ENCODE data around the gene ANKH.
A peak's percentile ranks its signal among the peaks of the same experiment; 100 is the strongest.

Gene ANKH

DNA sequence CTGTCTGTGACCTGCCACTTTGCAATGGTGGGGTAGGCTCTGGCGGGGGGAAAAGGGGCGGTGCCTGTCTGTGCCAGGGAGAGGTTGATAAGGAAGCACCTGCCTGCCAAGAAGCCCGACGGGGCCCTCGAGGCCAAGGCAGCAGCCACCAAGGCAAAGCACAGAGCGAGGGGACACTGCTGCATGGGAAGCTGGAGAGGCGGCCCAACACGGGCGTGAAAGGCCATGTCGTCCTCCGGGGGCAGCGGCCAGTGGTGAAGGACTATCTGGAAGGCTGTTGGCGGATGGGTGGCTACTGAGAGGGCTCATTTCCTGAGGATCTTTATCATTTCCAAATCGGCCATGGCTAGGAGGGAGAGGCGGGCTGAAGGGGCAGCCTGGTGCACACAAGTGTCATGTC is 140.7 kb downstream of the ANKH start:
- no peak for DNase-seq

DNA sequence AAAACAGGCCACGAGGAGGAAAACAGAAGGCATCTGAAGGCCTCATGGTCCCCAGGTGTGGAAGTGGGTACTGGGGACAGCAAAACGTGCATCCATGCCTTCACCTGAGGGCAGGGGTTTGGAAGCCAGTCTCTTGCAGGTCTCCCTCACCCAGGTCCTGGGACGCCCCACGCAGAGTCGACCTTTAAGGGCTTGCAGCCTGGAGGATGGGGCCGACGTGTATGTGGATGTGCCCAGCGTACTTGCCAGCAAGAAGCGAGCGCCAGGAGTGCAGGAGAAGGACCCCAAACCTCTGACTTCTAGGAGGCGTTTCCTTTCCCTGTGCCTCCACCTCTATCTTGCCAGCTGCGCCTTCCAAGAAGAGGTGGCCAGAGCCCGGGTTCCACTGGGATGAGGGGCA is 141.1 kb downstream of the ANKH start:
- no peak for DNase-seq

- no peak for DNase-seq
Observed at GRCh38 chr5:14729448-14730385, 141.9 kb downstream of the ANKH start.

- DNase-seq: no peak
Observed at GRCh38 chr5:14728459-14728938, 143.1 kb downstream of the ANKH start.

DNA sequence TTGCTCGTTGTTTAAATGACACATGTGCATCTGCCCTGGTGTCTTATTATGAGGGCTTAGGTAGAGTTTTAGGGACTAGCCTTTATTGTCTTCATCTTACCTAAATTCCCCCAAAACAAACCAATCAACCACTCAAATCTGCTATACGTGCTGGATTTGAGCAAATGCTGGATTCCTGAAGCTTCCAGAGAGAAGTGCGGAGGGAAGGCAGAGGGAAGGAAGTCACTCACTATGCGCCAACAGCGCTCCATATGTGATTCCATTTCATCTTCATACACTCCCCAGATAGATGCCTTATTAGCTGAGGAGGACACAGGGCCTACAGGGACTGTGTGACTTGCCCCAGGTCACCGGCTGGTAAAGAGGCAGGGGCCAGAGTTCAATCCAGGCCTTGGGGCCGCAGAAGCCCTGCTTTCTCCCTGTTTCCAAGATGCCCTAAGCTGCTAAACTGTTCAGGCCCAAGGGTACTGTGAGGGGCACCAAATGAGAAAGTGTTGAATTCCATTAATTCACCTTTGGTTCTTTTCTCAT is 143.6 kb downstream of the ANKH start:
- DNase-seq: no peak

GRCh38 chr5:14727428-14727865 is 144.1 kb downstream of the ANKH start:
- DNase-seq: peak; percentile 56

DNA sequence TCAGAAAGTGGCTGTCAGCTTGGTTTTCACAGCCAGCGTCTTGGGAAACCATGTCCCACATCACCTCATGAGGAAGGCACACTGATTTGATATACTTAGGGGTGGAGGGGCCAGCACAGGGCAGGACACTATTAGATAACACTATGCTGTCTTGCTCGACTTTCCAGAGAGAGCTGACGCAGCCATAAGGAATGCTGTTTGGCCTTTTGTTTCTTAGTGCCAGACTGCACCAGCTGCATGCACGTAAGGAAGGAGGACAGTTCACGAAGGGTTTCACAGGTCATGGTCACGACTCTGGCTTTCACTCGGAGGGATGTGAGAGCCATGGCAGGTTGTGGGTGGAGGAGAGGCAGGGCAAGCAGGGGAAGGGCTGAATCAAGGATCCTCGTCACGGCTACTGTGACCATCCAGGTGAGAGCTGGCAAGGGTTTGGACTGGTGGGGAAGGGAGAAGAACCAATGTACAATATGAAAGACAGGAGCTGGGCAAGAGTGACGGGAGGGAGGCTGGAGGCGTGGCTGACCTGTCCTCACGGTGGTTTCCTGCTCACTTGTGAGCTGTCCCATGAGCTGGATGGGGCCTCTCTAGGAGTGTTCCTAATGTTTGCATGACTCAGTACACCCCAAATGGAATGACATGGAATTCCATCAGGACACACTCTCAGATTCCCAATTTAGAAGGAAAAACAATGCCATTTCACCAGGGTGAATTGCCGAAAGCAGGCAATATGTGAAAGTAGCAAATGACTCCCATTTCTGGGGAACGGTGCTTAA is 145.3 kb downstream of the ANKH start:
- no peak for DNase-seq

- no peak for DNase-seq
Observed at GRCh38 chr5:14724633-14725032, 146.9 kb downstream of the ANKH start.

GRCh38 chr5:14723701-14724132 is 147.9 kb downstream of the ANKH start:
- DNase-seq: no peak

- DNase-seq: no peak
Observed at GRCh38 chr5:14722923-14723322, 148.7 kb downstream of the ANKH start.

DNA sequence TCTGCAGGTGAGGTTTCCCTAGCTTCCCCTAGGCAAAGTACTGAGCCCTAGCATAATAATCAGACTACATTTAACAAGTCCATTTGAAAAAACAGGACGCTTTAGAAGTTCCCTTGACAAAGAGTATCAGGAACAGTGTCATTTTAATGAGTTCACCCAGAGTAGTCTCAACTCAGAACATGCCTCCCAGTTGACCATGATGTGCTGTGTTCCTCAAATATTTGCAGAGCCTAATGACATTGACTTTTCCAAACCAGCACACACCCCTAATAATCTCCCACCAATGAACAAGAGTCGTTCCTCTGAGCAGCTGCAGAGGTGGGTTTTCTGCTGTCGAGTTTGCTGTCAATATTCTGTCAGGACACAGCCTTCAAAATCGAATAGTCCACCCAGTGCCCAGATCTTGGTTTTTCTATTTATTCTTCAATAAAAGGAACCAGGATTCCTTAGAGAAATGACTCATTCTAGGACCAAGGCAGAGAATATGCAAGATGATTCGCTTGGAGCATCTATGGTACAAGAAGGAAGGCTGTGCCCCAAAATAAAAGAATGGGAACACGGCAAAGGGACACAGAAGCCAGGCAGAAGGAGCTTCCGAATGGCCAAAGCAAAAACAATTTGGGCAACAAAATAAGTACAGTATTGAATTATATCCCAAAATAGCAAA is 149.5 kb downstream of the ANKH start:
- no peak for DNase-seq

DNA sequence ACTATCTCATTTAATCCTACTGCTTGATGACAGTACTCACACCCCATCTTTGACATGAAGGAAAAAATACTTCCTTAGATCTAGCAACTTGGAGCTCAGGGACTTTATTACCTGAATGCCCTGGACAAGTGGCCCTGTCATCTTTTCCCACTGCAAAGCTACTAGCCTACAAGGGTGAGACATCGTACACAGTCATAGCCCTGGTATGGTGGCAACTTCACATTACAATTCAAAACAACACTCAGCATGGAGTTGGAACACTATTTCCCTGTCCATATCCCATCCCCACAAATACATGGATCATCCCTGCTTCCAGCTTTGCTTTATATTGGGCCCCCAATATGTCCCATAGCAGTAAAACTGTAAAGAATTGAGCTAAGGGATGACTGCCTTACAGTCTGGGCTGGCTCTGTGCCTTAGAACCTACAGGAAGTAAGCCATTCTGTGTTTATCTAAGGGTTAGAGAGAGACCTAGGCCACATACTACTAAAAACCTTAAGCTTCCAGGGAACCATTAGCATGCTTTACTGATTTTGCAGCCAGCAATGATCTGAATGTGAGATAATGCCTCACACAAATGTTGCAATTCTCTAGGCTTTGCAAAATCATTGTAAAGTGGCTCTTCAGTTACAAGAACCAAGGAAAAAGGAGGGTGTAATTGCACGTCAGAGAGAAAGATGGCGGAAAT is 151.2 kb downstream of the ANKH start:
- no peak for DNase-seq

DNA sequence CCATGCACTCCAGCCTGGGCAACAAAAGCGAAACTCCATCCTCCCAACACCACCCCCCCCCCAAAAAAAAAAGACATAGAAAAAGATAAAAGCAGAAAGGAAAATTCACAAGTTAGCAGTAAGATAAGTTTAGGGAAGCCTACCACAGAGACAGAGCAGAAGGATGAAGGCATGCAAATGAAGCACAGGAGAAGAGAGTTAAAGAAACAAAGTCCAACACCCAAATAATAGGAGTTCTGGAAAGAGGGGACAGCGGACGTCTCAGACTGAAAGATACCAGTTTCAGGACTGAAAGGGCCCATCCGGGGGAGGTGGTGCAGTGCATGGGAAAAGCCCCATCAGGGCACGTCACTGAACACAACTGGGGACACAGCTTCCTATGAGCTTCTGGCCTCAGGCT is 152.8 kb downstream of the ANKH start:
- DNase-seq: no peak

GRCh38 chr5:14716755-14717752 is 154.5 kb downstream of the ANKH start:
- no peak for DNase-seq

DNA sequence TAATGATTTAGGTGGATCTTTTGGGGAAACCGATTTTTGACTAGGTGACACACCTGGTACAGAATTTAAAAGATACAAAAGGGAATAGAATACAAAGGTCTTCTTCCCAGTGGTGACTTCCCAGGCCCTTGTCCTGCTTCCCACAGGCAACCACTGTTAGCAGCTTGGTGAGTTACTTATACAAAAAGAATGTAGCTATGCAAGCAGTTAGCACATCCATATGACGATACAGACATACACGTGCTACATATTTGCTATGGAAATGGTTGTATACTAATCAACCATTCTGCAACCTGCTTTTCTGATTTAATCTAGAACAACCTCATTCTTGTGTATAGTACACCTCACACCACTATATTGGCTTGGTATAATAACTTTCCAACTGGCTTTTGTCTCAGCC is 156.1 kb downstream of the ANKH start:
- DNase-seq: no peak

DNA sequence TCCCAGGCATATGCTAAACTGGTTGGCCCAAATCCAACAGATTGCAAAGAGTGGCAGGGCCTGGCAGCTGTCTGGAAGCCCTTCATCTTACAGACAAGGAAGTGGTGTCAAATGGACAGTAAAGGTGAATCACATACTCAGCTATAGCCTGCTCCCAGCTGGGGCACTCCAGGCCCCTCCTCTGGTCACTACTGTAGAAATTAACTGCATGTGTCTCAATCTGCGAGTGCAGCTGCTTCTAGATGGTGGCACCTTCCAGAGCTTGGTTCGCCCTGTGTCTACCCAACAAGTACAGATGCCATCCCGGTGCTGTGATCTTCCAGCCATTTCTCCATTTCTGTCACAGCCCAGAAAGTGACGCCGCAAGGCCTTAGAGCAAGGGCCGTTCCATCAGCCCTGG is 156.9 kb downstream of the ANKH start:
- DNase-seq: no peak

DNA sequence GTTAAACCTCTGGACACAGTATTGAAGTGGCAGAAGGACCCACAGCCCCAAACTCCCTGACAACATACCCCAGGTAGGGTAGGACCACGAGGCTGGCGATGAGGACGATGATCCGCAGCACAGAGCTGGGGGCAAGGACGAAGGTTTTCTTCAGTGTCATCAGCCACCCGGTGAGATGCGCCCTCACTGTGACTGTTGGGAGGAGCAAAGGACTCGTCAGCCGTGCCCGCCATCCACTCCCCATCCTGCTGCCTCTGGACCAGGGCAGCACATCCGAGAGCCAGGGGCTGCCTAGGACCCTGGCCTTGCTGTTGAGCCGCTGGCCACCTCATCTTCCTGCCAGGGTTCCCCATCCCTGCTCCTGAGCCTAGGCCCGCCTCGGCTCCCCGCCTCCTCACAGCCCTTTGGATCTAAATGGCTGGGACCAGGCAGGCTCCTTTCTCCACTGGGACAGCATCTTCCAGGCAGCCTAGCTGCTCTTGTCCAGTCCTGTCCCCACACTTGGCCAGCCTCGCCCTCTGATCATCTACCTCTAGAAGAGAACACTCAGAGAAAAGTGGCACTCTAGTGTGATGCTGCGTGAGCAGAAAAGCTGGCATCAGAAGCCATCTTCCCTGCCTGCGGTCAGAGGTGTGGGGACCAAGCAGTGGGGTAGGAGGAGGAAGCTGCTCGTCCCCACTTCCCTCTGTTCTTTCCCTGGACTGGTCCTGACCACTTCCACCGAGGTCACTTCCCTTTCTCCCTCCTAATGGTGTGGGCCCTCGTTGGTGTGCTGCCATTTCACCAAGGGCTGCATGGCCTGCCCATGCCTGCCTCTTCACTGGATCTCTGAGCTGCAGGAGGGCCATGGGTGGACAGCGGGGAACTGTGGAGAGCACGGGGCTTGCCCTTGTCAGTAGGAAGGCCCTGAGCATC is 157.8 kb downstream of the ANKH start:
- no peak for DNase-seq

DNA sequence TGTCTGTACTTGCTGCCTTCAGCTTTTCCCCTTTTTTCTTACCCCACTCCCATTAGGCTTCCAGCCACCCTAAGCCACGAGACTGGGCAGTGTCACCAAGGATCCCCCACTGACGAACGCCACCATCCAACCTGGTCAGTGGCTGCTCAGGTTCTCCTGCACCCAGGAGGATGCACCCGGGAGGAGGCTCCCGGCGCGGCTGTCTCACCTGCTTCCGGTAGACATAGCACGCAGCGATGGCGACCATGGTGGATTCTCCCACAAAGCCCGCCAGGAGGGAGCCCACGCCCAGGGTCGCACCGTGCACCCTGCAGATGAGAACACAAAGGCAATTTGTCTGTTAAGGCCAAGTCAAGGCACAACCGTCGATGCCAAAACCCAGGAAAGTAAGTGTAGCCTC is 158.9 kb downstream of the ANKH start:
- DNase-seq: no peak

GRCh38 chr5:14712131-14712530 is 159.4 kb downstream of the ANKH start:
- DNase-seq: no peak
